Neural progenitor cell (in vitro differentiated cells): ENCODE measurements around the gene CDH23. TPM values are rescaled to one million over a fixed set of nuclear protein-coding genes. Genes with fewer than 3 reads are reported as not detected.

Experiments
- DNase-seq: peaks from one replicate; pipeline ENCODE4 v3.0.0-alpha.2; 2016; ENCODE audit warnings: low spot score
- H2AFZ ChIP-seq: fragments of 200-600 bp; sonication (generic); replicated peaks from 2 replicates; pipeline ENCODE4 v1.6.1; 2016; ENCODE audit warnings: antibody characterized with exemption
- H3F3A ChIP-seq: fragments of 200-600 bp; sonication (generic); 2 replicates; pipeline ENCODE4 v1.6.1; 2016; ENCODE audit warnings: antibody characterized with exemption, low read depth
- H3K27ac ChIP-seq: fragments of 200-600 bp; sonication (generic); 2 replicates; pipeline ENCODE4 v1.5.1; 2016; ENCODE audit warnings: mild to moderate bottlenecking
- H3K27me3 ChIP-seq: fragments of 200-600 bp; sonication (generic); 2 replicates; pipeline ENCODE4 v1.6.1; 2016; ENCODE audit warnings: mild to moderate bottlenecking, moderate library complexity
- H3K36me3 ChIP-seq: fragments of 200-600 bp; sonication (generic); 2 replicates; pipeline ENCODE4 v1.5.1; 2016
- H3K4me1 ChIP-seq: fragments of 200-600 bp; sonication (generic); 2 replicates; pipeline ENCODE4 v1.6.1; 2016; ENCODE audit warnings: mixed run types
- H3K4me2 ChIP-seq: fragments of 200-600 bp; sonication (generic); 2 replicates; pipeline ENCODE4 v1.6.1; 2016
- H3K4me3 ChIP-seq: fragments of 200-600 bp; sonication (generic); 2 replicates; pipeline ENCODE4 v1.5.1; 2016
- H3K79me2 ChIP-seq: fragments of 200-600 bp; sonication (generic); 2 replicates; pipeline ENCODE4 v1.6.1; 2016; ENCODE audit warnings: low read depth
- H3K9ac ChIP-seq: fragments of 200-600 bp; sonication (generic); 2 replicates; pipeline ENCODE4 v1.6.1; 2016
- H3K9me3 ChIP-seq: fragments of 200-600 bp; sonication (generic); 2 replicates; pipeline ENCODE4 v1.5.1; 2016; ENCODE audit warnings: low read depth
- H4K20me1 ChIP-seq: fragments of 200-600 bp; sonication (generic); 2 replicates; pipeline ENCODE4 v1.6.1; 2016; ENCODE audit warnings: low read depth
- H3K27ac Mint-ChIP-seq: 3 replicates; pipeline ENCODE4 v1.8.0; 2021; ENCODE audit warnings: mixed read lengths
- H3K27me3 Mint-ChIP-seq: 2 replicates; pipeline ENCODE4 v1.8.0; 2022; ENCODE audit warnings: low read depth, mild to moderate bottlenecking, inconsistent platforms, moderate library complexity, mixed read lengths; ENCODE audit not compliant: insufficient read depth
- H3K36me3 Mint-ChIP-seq: 3 replicates; pipeline ENCODE4 v1.8.0; 2021; ENCODE audit warnings: mixed read lengths
- H3K4me1 Mint-ChIP-seq: 3 replicates; pipeline ENCODE4 v1.8.0; 2021; ENCODE audit warnings: mixed read lengths
- H3K4me3 Mint-ChIP-seq: 3 replicates; pipeline ENCODE4 v1.8.0; 2021; ENCODE audit warnings: mild to moderate bottlenecking, moderate library complexity, mixed read lengths
- H3K9me3 Mint-ChIP-seq: 3 replicates; pipeline ENCODE4 v1.8.0; 2020; ENCODE audit warnings: mixed read lengths
- CTCF ChIP-seq: fragments of 200-600 bp; sonication (generic); IDR thresholded peaks from 2 replicates; pipeline ENCODE4 v1.5.1; 2017; ENCODE audit warnings: antibody characterized with exemption, mild to moderate bottlenecking
- EZH2 ChIP-seq: fragments of 200-600 bp; sonication (generic); IDR thresholded peaks from 2 replicates; pipeline ENCODE4 v1.6.1; 2017; ENCODE audit warnings: antibody characterized with exemption, mild to moderate bottlenecking, moderate library complexity
- EZH2phosphoT487 ChIP-seq: fragments of 200-600 bp; sonication (generic); IDR thresholded peaks from 2 replicates; pipeline ENCODE4 v1.6.1; 2017; ENCODE audit warnings: antibody characterized with exemption
- total RNA-seq: library from RNA; depleted of rRNA; stranded (reverse); fragments of >200 nt; gene quantifications from 2 replicates; pipeline ENCODE4 v1.2.3, GENCODE V29; 2015; ENCODE audit warnings: low replicate concordance

Gene CDH23
- total RNA-seq, 1 donor from 2014 or later, result 5.9 TPM

DNA sequence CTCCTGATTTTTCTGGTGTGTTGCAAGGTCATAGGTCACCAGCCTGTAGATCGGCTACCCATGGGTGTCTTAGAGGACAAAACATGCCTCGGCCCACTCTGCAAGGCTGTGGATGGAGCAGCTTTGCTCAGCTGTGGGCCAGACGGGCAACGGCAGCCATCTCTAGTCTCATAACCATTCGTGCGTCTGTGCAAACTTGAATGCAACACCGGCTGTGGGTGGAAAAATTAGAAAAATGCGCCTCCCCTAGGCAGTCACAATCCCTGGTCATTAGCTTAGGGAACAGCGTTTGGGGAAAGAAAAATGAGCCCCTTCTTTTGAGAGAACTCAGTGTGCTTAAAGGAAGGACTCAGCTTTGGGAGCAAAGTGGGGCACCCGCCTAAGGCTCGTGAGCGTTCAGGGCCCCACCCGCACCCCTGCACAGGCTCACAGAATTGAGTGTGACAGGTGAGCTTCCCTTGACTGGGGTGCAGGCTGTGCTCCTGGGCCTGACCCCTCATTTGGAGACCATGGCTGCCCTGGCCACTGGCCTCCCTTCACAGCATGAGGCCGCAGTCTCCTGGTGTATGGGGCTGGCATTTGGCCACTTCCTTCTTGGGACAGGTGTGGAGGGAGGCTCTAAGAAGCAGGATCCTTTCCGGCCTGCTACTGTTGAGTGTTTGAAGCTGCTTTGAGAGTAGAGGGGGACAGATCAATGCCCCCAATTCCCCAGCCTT is 174.9 kb downstream of the CDH23 start:
- H2AFZ ChIP-seq, result no peak overlapping the region
- no peaks in the 10 kb centered on the region for H3K36me3 ChIP-seq
- no peaks in the 10 kb centered on the region for H3K9me3 ChIP-seq
- H3K79me2 ChIP-seq, result no peaks in the 10 kb centered on the region
- Mint-ChIP-seq H3K27me3 (peaks cover 17% of the 10 kb centered on the region), H3K4me1 (peaks cover 41% of the 10 kb centered on the region), H3K27ac (no peak overlapping the region), H3K4me3 (no peak overlapping the region), H3K9me3 (no peaks in the 10 kb centered on the region), H3K36me3 (no peaks in the 10 kb centered on the region)
- H3K4me1 ChIP-seq, result peaks cover 47% of the 10 kb centered on the region
- H4K20me1 ChIP-seq, result no peaks in the 10 kb centered on the region
- no peak overlapping the region for H3K27ac ChIP-seq
- H3F3A ChIP-seq, result peaks cover 7% of the 10 kb centered on the region
- H3K27me3 ChIP-seq, result no peaks in the 10 kb centered on the region
- no peak for TF ChIP-seq CTCF
- no peak for TF ChIP-seq EZH2phosphoT487
- TF ChIP-seq EZH2, result no peak
- no peak for DNase-seq
- H3K4me2 ChIP-seq, result no peak overlapping the region
- no peak overlapping the region for H3K9ac ChIP-seq
- H3K4me3 ChIP-seq, result no peak overlapping the region

DNA sequence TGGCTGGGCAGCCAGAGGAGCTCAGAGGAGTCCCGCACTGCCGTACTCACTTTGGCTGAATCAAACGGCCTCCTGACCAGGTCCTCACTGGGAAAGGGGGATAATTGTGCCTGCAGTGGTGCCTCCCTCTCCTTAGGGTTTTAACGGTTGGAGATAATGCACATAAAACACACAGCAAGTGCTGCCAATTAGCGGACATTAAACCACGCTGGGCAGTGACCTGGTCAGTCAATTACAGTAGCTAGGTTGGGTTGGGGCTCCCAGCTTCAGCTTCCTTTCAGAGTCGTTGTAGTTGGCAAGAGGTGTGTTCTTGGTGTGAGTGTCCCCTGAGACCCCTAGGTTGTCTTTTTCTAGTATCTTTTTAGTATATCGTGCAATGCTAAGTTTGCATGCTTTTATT is 176.2 kb downstream of the CDH23 start:
- no peak for DNase-seq
- Histone ChIP-seq H3K4me2 (no peak overlapping the region), H4K20me1 (no peaks in the 10 kb centered on the region), H3K9me3 (no peaks in the 10 kb centered on the region), H3K4me3 (no peak overlapping the region), H3K4me1 (peaks cover 48% of the 10 kb centered on the region), H3K36me3 (no peaks in the 10 kb centered on the region), H3F3A (peaks cover 7% of the 10 kb centered on the region), H3K9ac (no peak overlapping the region), H3K79me2 (no peaks in the 10 kb centered on the region), H3K27ac (no peak overlapping the region), H3K27me3 (no peaks in the 10 kb centered on the region), H2AFZ (no peak overlapping the region)
- no peak for TF ChIP-seq CTCF
- TF ChIP-seq EZH2, result no peak
- no peak for TF ChIP-seq EZH2phosphoT487
- H3K36me3 Mint-ChIP-seq, result no peaks in the 10 kb centered on the region
- H3K4me1 Mint-ChIP-seq, result peaks cover 43% of the 10 kb centered on the region
- no peaks in the 10 kb centered on the region for H3K9me3 Mint-ChIP-seq
- H3K27me3 Mint-ChIP-seq, result peaks cover 15% of the 10 kb centered on the region
- H3K4me3 Mint-ChIP-seq, result no peak overlapping the region
- H3K27ac Mint-ChIP-seq, result no peak overlapping the region

GRCh38 chr10:71573562-71574518 is 177.1 kb downstream of the CDH23 start:
- H3K36me3 Mint-ChIP-seq, result no peaks in the 10 kb centered on the region
- Histone ChIP-seq H3F3A (peaks cover 7% of the 10 kb centered on the region), H3K4me3 (no peak overlapping the region), H2AFZ (peak overlapping the region; percentile 64), H3K27me3 (no peaks in the 10 kb centered on the region), H3K36me3 (no peaks in the 10 kb centered on the region), H3K9me3 (no peaks in the 10 kb centered on the region), H3K27ac (peak overlapping the region; percentile 0), H3K79me2 (no peaks in the 10 kb centered on the region), H3K4me2 (peak overlapping the region; percentile 2), H4K20me1 (no peaks in the 10 kb centered on the region), H3K4me1 (peaks cover 48% of the 10 kb centered on the region), H3K9ac (no peak overlapping the region)
- H3K27ac Mint-ChIP-seq, result no peak overlapping the region
- peak; percentile 39 for DNase-seq
- TF ChIP-seq CTCF (no peak), EZH2phosphoT487 (no peak), EZH2 (no peak)
- H3K9me3 Mint-ChIP-seq, result no peaks in the 10 kb centered on the region
- H3K4me1 Mint-ChIP-seq, result peaks cover 40% of the 10 kb centered on the region
- peaks cover 15% of the 10 kb centered on the region for H3K27me3 Mint-ChIP-seq
- H3K4me3 Mint-ChIP-seq, result no peak overlapping the region
